ENCODE results near the gene OOSP1.
A peak's percentile ranks its signal among the peaks of the same experiment; 100 is the strongest.
"Not testable (repeated sequence)": the region's sequence is repeated elsewhere in the genome, so short reads cannot be mapped to it uniquely, and the experiment has no call there.

OOSP1 gene, protein sequence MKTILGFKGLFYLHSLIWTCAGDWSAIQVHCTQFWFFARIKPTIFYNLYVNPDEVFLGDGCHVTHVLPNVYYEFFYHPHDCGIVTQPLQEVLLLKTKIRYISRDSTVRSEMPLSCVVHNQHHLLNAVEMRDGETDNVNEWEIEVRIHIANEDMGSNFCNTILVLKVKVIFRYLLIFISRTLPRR

DNA sequence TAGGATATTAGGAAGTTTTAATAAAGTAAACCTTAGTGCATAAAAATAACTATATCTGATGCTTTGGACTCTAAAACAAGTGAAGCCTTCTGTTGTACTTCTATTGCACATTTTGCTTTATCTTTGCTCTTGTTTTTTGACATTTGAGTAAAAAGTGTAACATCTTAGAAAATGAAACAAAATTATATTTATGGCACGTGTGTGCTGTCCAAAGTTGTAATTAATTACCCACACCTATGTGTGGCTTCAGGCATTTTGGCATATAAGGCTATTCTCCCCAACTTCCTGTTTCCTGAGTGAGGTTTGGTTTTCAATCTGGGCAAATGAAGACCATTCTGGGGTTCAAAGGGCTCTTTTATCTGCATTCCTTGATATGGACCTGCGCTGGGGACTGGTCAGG is at the start of gene OOSP1:
OOSP1 (plus strand) TSS at position 301 of the 400 bp plus-strand sequence; CDS start at position 324, 23 bp downstream.
- no peak for DNase-seq (ENCODE audit: low spot score)

DNA sequence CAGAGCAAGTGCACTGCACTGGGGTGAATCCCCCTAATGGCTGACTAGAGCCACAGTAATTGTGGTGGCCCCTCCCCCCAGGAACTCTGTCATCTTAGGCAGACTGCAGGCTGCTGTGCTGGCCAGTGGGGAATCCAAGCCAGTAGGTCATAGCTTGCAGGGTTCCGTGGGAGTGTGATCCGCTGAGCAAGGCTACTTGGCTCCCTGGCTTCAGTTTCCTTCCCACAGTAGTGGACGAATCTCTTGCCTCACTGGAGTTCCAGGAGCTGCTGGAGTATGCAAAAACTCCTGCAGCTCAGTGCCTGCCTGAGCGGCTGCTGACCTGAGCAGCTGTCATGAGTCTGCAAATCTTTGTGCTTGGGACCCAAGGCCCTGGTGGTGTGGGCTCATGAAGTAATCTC is 46.5 kb upstream of the OOSP1 start:
- peak; percentile 9 for DNase-seq (ENCODE audit: low spot score)

DNA sequence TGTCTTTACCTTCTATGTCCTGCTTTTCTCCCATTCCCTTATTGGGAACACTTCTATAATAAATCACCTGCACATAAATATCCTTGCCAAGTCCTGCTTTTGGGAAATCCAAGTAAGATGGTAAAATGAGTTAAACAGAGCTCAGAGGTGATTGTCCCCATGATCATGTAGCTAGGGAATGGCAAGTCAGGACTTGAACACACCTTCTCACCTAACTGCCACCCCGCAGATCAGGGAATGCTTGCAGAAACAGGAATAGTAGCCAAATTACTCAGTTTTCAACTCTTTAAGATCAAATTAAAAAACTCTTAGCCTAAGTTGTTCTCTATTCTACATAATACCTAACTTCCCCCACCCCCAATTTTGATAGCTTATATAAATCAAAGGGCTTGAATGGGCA is 43.6 kb upstream of the OOSP1 start:
- DNase-seq (ENCODE audit: low spot score): no peak

DNA sequence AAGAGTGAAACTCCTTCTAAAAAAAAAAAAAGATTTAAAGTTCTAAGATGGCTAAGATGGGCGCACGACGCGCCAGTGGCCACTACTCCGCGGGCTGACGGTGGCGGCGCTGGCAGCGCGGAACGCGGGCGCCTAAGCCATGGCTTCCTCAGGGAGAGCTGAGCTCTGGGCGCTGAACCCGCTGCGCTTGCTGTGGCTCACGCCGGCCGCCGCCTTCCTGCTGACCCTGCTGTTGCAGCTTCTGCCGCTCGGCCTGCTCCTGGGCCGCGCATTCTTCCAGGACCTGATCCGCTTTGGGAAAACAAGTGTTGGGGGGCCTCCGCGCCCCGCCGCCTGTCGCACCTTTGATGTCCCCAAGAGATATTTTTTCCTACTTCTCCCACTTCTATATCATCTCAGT is 40.2 kb upstream of the OOSP1 start:
- no peak for DNase-seq (ENCODE audit: low spot score)

DNA sequence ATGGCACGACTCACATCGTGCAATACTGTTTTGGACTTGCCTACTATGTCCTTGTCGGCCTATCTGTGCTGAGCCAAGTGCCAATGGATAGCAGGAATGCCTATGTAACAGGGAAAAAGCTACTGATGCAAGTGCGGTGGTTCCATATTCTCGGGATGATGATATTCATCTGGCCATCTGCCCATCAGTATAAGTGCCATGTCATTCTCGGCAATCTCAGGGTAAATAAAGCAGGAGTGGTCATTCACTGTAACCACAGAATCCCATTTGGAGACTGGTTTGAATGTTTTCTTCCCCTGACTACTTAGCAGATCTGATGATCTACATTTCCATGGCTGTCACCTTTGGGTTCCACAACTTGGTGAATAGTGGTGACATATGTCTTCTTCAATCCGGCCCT is 39.6 kb upstream of the OOSP1 start:
- no peak for DNase-seq (ENCODE audit: low spot score)

DNA sequence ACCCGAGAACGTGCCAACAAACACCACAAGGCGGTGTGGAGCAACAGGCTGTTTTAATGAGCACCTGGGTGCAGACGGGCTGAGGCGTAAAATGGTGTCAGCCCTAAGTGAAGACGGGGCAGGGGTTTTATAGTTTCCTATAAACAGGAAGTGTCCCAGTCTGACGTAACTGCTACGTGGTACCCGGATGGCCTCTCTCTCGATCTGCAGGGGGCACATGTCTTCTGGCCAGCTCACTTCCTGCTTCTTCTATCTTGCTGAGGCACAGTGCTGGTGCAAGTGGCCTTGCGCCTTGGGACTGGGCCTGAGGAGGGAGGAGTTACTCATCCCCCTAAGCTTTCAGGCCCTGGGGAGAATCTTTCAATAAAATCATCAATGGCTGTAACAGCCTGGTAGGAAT is 38.7 kb upstream of the OOSP1 start:
- DNase-seq (ENCODE audit: low spot score): no peak

DNA sequence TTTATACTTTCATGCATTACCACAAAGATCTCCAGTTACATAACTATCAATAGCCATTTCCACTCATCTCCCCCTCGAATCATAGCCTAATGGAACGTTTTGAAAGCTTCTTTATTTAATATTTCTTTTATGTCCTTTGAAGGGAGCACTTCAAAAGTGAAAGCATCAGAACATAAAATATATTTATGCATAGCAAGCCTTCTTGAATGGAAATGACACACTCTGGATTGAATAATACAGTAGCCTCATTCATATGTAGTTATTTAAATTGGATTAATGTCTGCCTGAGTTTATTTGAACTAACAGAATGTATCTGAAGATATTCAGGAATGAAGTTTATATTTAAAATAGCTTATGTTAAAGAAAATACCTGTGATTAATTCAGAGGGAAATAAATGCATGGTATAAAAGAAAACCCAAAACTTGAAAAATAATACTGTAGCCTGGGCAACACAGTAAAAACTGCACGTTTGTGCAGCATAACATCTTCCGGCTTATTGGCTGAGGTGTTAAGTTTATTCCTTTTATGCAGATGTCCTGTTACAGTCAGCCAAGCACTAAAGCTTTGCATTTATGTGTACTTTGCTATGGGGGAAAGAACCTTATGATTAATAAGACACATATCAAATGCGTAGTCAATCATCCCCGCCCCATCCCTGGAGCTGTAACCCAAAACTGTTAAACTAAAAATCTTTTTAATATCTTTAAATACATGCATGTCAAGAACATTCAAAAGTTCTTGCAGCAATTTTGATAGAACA is 37.7 kb upstream of the OOSP1 start:
- DNase-seq (ENCODE audit: low spot score): no peak

DNA sequence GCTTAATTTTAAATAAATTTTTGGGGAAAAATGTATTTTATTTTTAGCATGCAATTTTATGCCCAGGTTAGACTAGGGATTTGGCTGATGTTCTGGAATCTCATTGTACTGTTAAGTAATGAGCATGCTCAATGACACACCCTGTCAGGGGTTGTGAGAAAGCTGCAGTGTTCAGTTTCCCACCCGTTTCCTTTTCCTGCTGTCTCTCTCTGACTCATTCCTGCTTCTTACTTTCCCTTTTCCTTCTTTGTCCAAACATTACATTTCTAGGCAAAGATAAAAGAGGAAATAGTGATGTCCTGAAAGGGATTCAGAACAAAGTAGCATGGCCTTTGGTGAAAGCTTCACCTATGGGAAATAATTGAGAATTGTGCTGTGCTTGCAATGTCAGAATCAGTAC is 36.9 kb upstream of the OOSP1 start:
- no peak for DNase-seq (ENCODE audit: low spot score)

DNA sequence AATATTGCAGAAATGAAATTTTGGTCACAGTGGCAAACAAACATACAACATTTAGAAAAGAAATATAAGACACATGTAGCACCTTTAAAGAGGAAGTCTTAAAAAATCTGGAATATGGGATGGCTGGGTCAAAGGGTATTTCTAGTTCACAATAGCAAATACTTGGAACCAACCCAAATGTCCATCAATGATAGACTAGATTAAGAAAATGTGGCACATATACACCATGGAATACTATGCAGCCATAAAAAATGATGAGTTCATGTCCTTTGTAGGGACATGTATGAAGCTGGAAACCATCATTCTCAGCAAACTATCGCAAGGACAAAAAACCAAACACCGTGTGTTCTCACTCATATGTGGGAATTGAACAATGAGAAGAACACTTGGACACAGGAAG is 34.7 kb upstream of the OOSP1 start:
- not testable (repeated sequence) for DNase-seq (ENCODE audit: low spot score)

DNA sequence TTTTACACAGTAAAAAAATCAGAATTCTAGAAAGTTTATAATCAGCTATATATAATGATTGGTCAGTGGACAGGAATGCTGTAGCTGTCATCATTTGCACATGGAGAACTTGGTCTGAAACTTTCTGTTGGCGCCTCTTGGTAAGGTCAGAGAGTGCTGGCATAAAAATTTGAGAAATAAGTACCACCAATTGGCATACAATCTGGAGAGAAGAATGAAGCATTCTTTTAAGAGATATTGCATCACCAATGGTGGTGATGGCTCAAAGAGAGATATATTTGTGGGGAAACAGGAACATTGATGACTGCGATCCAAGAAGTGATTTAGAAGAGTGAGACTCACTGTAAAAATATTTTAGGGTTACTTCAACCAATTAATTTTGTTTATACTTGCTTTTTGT is 19.8 kb upstream of the OOSP1 start:
- DNase-seq (ENCODE audit: low spot score): no peak

DNA sequence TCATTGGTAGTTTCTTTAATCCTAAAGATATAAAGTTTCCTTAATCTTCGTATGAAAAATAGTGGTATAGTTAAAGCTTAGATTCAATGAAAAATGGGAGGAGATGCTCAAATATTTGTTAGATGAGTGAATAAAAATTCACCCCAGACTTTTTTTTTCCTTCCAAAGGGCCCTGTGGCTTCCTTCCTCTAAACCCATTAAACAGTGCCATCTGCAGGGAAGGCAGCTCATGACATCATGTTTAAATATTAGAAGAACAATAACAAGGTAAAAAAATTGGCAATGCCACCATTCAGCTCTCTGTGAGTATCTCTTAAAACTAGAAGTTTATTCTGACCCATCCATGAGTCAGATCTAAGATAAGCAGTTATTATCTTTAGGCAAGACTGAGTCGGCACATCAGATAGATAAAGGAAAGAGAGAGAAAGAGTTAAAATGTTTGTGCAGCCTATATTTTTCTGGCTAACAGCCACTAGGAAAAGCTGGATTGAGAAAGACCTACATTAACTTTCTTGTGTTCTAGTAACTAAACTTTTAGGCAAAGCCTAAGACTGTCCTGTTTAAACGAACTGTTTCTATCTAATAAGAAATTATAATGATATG is 19.1 kb upstream of the OOSP1 start:
- peak; percentile 32 for DNase-seq (ENCODE audit: low spot score)

DNA sequence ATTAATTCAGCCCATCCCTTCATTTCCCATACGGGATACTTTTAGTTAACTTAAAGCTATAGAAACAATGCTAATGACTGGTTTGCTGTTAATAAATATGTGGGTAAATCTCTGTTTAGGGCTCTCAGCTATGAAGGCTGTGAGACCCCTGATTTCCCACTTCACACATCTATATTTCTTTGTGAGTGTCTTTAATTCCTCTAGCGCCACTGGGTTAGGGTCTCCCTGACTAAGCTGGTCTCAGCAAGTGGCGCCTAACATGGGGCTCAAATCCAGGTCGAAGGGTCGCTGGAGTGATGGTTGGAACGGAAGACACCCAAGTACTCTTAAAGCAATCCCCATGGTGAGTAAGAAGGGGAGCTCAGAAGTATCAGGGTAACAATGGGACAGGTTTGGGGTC is 14.4 kb upstream of the OOSP1 start:
- no peak for DNase-seq (ENCODE audit: low spot score)

DNA sequence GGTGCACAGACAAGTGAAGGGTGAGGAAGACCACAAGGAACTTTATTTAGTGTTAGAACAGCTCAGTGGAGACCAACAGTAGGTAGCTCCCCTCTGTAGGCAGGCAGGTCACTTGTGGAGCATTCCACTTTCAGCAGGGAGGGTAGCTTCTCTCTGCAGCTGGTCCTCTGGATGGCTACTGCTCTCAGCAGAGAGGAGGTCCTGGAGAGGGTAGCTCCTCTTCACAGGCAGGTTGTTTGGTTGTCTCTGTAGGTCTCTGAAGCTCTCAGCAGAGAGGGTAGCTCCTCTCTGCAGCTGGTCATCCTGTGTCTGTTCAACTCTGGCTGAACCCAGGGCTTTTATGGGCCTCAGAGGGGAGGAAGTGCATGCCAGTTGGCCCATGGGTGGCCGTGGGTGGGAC is 6.5 kb upstream of the OOSP1 start:
- no peak for DNase-seq (ENCODE audit: low spot score)

DNA sequence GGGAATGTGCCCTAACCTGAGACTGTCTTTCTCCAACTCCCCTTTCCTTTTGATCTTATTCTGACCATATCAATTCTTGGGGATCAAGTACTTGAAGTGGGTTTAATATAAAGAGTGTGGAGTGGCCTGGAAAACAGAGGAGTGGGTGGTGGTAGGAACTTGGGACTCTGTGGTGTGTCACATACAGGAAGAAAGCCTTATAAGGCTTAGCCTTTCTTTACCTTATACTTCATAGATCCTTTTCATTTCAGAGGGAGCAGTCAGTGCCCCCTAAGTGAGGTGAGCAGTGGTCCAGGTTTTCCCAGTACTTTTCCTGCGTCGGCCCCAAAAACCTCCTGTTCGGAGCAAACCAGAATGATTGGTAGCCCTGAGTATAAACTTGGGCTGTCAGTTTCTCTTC is 486 bp downstream of the OOSP1 start:
- DNase-seq (ENCODE audit: low spot score): no peak

DNA sequence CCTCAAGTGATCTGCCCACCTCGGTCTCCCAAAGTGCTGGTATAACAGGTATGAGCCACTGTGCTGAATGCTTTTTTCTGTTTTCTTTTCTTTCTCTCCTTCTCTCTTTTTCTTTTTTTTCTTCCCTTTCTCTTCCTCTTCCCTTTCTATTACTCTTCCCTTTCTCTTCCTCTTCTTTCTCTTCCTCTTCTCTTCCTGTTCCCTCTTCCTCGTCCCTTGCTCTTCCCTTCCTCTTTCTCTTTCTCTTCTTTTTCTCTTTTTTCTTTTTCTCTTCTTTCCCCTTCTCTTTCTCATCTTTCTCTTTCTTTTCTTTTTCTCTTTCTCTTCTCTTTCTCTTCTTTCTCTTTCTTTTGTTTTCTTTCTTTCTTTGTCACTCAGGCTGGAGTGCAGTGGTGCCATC is 1.2 kb downstream of the OOSP1 start:
- DNase-seq (ENCODE audit: low spot score): no peak

DNA sequence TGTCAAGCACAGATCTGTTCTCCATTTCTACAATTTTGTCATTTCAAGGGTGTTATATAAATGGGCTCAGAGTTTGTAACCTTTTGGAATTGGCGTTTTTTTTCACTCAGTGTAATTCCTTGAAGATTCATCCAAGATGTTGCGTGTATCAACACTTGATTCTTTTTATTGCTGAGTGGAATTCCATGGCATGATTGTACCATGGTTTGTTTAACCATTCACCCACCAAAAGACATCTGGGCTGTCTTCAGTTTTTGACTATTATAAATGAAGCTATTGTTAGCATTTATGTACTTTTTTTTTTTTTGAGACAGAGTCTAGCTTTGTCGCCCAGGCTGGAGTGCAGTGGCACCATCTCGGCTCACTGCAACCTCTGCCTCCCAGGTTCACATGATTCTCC is 2.9 kb downstream of the OOSP1 start:
- no peak for DNase-seq (ENCODE audit: low spot score)

DNA sequence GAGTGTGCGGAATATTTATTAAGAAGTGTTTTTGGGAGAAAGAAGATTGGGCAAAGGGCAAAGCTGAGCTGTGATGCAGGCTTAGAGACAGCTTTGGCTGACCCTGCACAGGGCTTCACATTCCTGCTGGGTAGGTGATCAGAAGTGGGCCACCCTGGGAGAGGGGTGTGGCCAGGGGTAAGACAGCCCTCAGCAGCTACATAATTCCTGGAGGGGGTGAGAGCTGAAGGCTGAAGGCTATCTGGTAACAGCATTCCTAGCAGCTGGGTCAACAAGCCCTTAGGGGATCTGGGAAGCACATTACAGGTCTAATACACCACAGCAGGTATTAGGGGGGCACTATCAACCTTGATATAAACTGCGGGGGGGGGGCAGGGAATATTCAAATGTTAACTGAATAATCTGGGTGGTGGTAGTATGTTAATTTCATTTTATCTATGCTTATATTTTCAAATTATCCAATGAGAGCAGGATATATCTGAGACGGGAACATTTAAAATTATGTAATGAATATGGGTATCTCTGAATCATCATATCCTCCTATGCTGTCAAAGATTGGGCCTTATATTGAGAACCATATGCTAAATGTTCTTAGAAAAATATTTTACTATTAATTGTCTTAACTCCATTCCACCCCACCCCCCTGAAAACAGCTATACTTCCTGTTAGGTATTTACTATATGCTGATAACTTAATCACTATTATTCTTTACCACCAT is 5.9 kb downstream of the OOSP1 start:
- no peak for DNase-seq (ENCODE audit: low spot score)

DNA sequence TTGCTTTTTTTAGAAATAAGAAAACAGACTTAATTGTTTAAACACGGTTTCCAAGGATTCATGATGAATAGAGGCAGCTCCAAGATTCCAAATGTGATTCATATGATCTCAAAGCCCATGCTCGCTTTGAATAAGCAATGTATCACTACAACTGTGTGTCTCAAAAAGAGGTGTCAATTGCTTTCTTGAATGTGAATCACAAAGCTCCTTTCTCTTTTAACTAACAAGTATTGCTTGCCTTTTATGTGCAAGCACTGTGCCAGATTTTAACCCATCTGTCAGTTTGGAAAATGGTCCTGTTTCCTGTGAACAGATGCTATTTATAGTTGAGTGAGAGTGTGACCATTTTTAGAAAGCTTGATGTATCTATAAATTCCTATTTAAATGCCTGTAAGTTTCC is 6.5 kb downstream of the OOSP1 start:
- DNase-seq (ENCODE audit: low spot score): no peak

DNA sequence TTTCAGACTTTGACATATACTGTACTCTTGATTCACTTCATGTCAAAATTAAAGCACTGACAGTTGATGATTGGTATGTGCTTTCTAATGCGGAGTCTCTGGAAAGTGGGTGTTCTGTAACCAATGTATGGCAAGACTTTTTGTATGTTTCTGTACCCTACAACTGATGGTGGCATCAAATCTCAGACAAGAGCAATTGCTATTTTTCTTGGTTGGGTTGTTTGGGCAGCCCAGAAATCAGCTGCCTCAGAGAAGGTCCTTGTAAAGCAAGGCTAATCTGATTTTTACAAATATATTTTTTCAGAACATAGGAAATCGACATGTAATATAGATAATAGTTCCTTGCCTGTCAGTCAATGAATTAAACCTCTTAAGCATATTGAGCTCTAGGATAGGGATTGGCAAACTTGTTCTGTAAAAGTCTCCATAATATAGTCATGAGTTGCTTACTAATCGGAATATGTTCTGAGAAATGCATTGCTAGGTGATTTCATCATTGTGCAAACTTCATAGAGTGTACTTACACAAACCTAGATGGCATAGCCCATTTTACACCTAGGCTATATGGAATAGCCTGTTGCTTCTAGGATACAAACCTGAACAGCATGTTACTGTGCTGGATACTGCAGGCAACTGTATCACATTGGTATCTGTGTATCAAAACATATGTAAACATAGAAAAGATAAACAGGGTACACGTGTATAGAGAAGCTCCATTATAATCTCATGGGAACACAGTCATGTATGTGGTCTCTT is 15.4 kb downstream of the OOSP1 start:
- no peak for DNase-seq (ENCODE audit: low spot score)

DNA sequence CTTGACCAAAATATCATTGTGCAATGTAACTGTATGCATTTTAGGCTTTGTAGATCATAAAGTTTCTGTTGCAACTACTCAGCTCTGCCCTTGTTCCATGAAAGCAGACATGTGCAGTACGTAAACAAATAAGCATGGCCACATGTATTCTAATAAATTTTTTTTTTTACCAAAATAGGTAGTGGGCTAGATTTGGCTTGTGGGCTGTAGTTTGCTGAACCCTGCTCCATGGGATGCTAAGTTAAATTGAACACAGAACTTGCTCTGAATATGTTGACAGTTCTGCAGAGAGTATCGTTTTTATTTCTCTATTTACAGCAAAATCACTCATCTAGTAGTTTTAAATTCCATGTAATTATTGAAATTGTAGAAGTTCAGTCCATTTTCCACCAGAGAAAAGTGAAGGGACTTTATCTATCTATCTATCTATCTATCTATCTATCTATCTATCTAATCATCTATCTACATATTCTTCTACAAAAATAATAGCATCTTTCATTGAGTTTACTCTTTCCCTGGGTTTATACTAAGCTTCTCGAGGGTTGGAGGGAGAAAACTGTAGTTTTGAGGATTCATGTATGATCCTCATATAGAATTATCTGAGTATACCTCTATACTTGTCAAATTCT is 16.1 kb downstream of the OOSP1 start:
- DNase-seq (ENCODE audit: low spot score): no peak

DNA sequence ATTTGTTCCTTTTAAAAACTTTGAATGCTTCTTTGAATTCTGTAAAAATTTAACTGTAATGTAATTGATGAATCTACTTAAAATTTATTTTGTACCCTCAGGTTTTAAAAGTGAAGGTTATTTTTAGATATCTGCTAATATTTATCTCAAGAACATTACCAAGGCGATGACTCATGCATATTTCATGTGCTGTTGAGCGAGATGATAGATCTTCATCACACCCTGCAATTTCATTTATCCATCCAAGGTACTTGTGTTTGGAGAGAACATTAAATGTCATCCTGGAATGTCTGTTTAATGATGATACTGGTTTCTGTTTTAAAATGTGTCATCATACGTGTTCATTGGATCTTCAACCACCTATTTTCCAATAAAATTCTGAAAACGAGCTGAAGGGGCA is 18.9 kb downstream of the OOSP1 start:
- no peak for DNase-seq (ENCODE audit: low spot score)
